ENCODE data around the gene RGS9. TPM values are rescaled to one million over a fixed set of nuclear protein-coding genes. Genes with fewer than 3 reads are reported as not detected.
"Not testable (repeated sequence)": the region's sequence is repeated elsewhere in the genome, so short reads cannot be mapped to it uniquely, and the experiment has no call there.

Gene RGS9
- total RNA-seq, 1 experiment from 2014 or later = 8.6 TPM

- ChIA-PET CTCF (no interaction called here), RAD21 (ENCODE audit: low non-redundant PET in 1 of 2, low total read pairs in 2 of 2, uncharacterized antibody in 2 of 2, unreplicated experiment in 2 of 2) (no interaction called here), POLR2A (no interaction called here)
- H3K79me2 ChIP-seq (ENCODE audit: insufficient read depth, low read length) = no peaks in the 10 kb centered on the region
- intact Hi-C loops (cut with micrococcal nuclease) = no loop called here
- DNase-seq (ENCODE audit: low read depth, low spot score) = no peak
- TF ChIP-seq CBX3 (IDR thresholded peaks at IDR 0.05; ENCODE audit: low read depth) = no peak
- no peak for TF ChIP-seq SIN3A (IDR thresholded peaks at IDR 0.05; ENCODE audit: low read depth)
- no peak for TF ChIP-seq SRF (IDR thresholded peaks at IDR 0.05; ENCODE audit: low read depth)
- no peak for TF ChIP-seq POLR2AphosphoS5 (IDR thresholded peaks at IDR 0.05; ENCODE audit: low read depth, low read length)
- TF ChIP-seq EGR1 (IDR thresholded peaks at IDR 0.05; ENCODE audit: low read depth) = no peak
- no peak for TF ChIP-seq MAX (IDR thresholded peaks at IDR 0.05)
- no peak for TF ChIP-seq ELF1 (IDR thresholded peaks at IDR 0.05; ENCODE audit: borderline replicate concordance, low read depth)
- no peak for TF ChIP-seq CTCF (IDR thresholded peaks at IDR 0.05 in 2 of 3, conservative IDR thresholded peaks at IDR 0.05 in 1 of 3; ENCODE audit: borderline replicate concordance in 1 of 3, insufficient read depth in 1 of 3, low read depth in 2 of 3, low read length in 2 of 3)
- no peak for TF ChIP-seq FOSL1 (IDR thresholded peaks at IDR 0.05; ENCODE audit: low read depth)
- no peak for TF ChIP-seq ZBTB33 (IDR thresholded peaks at IDR 0.05; ENCODE audit: extremely low read depth, insufficient replicate concordance, low read length)
- no peak for TF ChIP-seq EZH2phosphoT487 (IDR thresholded peaks at IDR 0.05; ENCODE audit: borderline replicate concordance)
- TF ChIP-seq ZNF274 (IDR thresholded peaks at IDR 0.05; ENCODE audit: low read depth, low read length) = no peak
- no peaks in the 10 kb centered on the region for H3K36me3 ChIP-seq (ENCODE audit: control insufficient read depth in 1 of 2, insufficient read depth in 2 of 2, low read length in 2 of 2)
- no peaks in the 10 kb centered on the region for H4K20me1 ChIP-seq (ENCODE audit: insufficient read depth)
- no peaks in the 10 kb centered on the region for H3K9me3 ChIP-seq (ENCODE audit: control insufficient read depth in 1 of 2, insufficient read depth in 1 of 2, low read depth in 1 of 2, low read length in 2 of 2)
- peaks cover 0 to 8% of the 10 kb centered on the region in 2 experiments; a peak in 2 of 4 replicates for H3K4me1 ChIP-seq (ENCODE audit: control insufficient read depth in 1 of 2, insufficient read depth in 2 of 2, low read length in 2 of 2)
- H3K27ac ChIP-seq (ENCODE audit: low read depth, low read length) = no peak overlapping the region
- no peak overlapping the region for H3K4me3 ChIP-seq (replicated peaks in 1 of 2; ENCODE audit: low read depth in 1 of 2, low read length in 2 of 2)
- no peaks in the 10 kb centered on the region for H3K9me2 ChIP-seq (ENCODE audit: insufficient read depth)
- no peak overlapping the region for H3K4me2 ChIP-seq (ENCODE audit: low read length)
- no peak overlapping the region for H2AFZ ChIP-seq (ENCODE audit: low read depth, low read length, poor library complexity, severe bottlenecking)
- BruUV-seq (replicated peaks) = no TSS peak
- ATAC-seq = no peak
- H3K9ac ChIP-seq (ENCODE audit: low read length) = no peak overlapping the region
- no peaks in the 10 kb centered on the region; the same call in 1 of the 2 replicates for H3K27me3 ChIP-seq (ENCODE audit: insufficient read depth, low read length)
Measured at GRCh38 chr17:65177901-65178300, 40.7 kb downstream of the RGS9 start.

GRCh38 chr17:65180276-65180675 lies 43.1 kb downstream of the RGS9 start:
- CTCF ChIA-PET; H3K4me2 ChIP-seq (ENCODE audit: low read length); POLR2A ChIA-PET; H4K20me1 ChIP-seq (ENCODE audit: insufficient read depth); H3K4me1 ChIP-seq (ENCODE audit: control insufficient read depth in 1 of 2, insufficient read depth in 2 of 2, low read length in 2 of 2); H3K9me3 ChIP-seq (ENCODE audit: control insufficient read depth in 1 of 2, insufficient read depth in 1 of 2, low read depth in 1 of 2, low read length in 2 of 2); H3K79me2 ChIP-seq (ENCODE audit: insufficient read depth, low read length); intact Hi-C loops (cut with micrococcal nuclease); H3K27ac ChIP-seq (ENCODE audit: low read depth, low read length); DNase-seq (ENCODE audit: low read depth, low spot score); BruUV-seq (replicated peaks); H3K9ac ChIP-seq (ENCODE audit: low read length); H2AFZ ChIP-seq (ENCODE audit: low read depth, low read length, poor library complexity, severe bottlenecking); ATAC-seq; H3K4me3 ChIP-seq (replicated peaks in 1 of 2; ENCODE audit: low read depth in 1 of 2, low read length in 2 of 2); H3K9me2 ChIP-seq (ENCODE audit: insufficient read depth); H3K36me3 ChIP-seq (ENCODE audit: control insufficient read depth in 1 of 2, insufficient read depth in 2 of 2, low read length in 2 of 2); RAD21 ChIA-PET (ENCODE audit: low non-redundant PET in 1 of 2, low total read pairs in 2 of 2, uncharacterized antibody in 2 of 2, unreplicated experiment in 2 of 2): not testable (repeated sequence)
- H3K27me3 ChIP-seq (ENCODE audit: insufficient read depth, low read length) = peaks cover 14% of the 10 kb centered on the region; the same call in 1 of the 2 replicates
